Smooth muscle cell (in vitro differentiated cells): ENCODE measurements around the gene STUM. TPM values are rescaled to one million over a fixed set of nuclear protein-coding genes. Genes with fewer than 3 reads are reported as not detected.
"Not testable (repeated sequence)": the region's sequence is repeated elsewhere in the genome, so short reads cannot be mapped to it uniquely, and the experiment has no call there.

Experiments
- DNase-seq: peaks from one replicate; lab custom pipeline; 2025; ENCODE audit not compliant: unreplicated experiment; lab: John Stamatoyannopoulos, UW
- H2AFZ ChIP-seq: fragments of 200-600 bp; sonication (generic); 2 replicates; pipeline ENCODE4 v1.6.0; 2016; ENCODE audit warnings: antibody characterized with exemption, low read depth, mild to moderate bottlenecking
- H3F3A ChIP-seq: fragments of 200-600 bp; sonication (generic); 2 replicates; pipeline ENCODE4 v1.6.0; 2017; ENCODE audit warnings: antibody characterized with exemption, low read depth
- H3K27ac ChIP-seq: fragments of 200-600 bp; sonication (generic); 2 replicates; pipeline ENCODE4 v1.5.1; 2016; ENCODE audit warnings: low read depth, mild to moderate bottlenecking
- H3K27me3 ChIP-seq: fragments of 200-600 bp; sonication (generic); 2 replicates; pipeline ENCODE4 v1.6.1; 2016; ENCODE audit warnings: low read depth, mild to moderate bottlenecking
- H3K36me3 ChIP-seq: fragments of 200-600 bp; sonication (generic); 2 replicates; pipeline ENCODE4 v1.5.1; 2016; ENCODE audit warnings: low read depth
- H3K4me1 ChIP-seq: fragments of 200-600 bp; sonication (generic); 2 replicates; pipeline ENCODE4 v1.5.1; 2016; ENCODE audit warnings: low read depth
- H3K4me2 ChIP-seq: fragments of 200-600 bp; sonication (generic); 2 replicates; pipeline ENCODE4 v1.6.0; 2016; ENCODE audit warnings: mild to moderate bottlenecking
- H3K4me3 ChIP-seq: fragments of 200-600 bp; sonication (generic); 2 replicates; pipeline ENCODE4 v1.5.1; 2016; ENCODE audit warnings: mild to moderate bottlenecking
- H3K79me2 ChIP-seq: fragments of 200-600 bp; sonication (generic); 2 replicates; pipeline ENCODE4 v1.6.0; 2016; ENCODE audit warnings: low read depth, mild to moderate bottlenecking
- H3K9ac ChIP-seq: fragments of 200-600 bp; sonication (generic); 2 replicates; pipeline ENCODE4 v1.6.0; 2016; ENCODE audit warnings: low read depth
- H3K9me3 ChIP-seq: fragments of 200-600 bp; sonication (generic); replicated peaks from 2 replicates; pipeline ENCODE4 v1.5.1; 2016; ENCODE audit warnings: low read depth
- H4K20me1 ChIP-seq: fragments of 200-600 bp; sonication (generic); 2 replicates; pipeline ENCODE4 v1.6.0; 2016; ENCODE audit warnings: low read depth
- WGBS: methylation state at CpG from one replicate; pipeline ENCODE4 v1.1.7; 2016; ENCODE audit warnings: low lambda C conversion rate; 5-methylcytosine and 5-hydroxymethylcytosine counted together
- polyA plus RNA-seq: library from polyadenylated mRNA; unstranded; fragments of >200 nt; fragmentation: Nextera tagmentation; extraction: Ambion mirVana; gene quantifications from 2 replicates; pipeline ENCODE4 v1.2.1, GENCODE V29; 2016
- total RNA-seq: library from RNA; depleted of rRNA; stranded (reverse); fragments of >200 nt; gene quantifications from 2 replicates; pipeline ENCODE4 v1.2.3, GENCODE V29; 2014
- TF ChIP-seq, protein P1 (sequence below): fragments of 200-600 bp; sonication (generic); IDR thresholded peaks from 2 replicates; pipeline ENCODE4 v1.5.1; 2017; ENCODE audit warnings: borderline replicate concordance, mild to moderate bottlenecking, antibody characterized with exemption; ENCODE audit not compliant: insufficient read depth, poor library complexity, severe bottlenecking

The STUM gene
- total and polyA plus RNA-seq, 2 experiments from 2014 or later: 0.04 TPM; not detected in 1

DNA sequence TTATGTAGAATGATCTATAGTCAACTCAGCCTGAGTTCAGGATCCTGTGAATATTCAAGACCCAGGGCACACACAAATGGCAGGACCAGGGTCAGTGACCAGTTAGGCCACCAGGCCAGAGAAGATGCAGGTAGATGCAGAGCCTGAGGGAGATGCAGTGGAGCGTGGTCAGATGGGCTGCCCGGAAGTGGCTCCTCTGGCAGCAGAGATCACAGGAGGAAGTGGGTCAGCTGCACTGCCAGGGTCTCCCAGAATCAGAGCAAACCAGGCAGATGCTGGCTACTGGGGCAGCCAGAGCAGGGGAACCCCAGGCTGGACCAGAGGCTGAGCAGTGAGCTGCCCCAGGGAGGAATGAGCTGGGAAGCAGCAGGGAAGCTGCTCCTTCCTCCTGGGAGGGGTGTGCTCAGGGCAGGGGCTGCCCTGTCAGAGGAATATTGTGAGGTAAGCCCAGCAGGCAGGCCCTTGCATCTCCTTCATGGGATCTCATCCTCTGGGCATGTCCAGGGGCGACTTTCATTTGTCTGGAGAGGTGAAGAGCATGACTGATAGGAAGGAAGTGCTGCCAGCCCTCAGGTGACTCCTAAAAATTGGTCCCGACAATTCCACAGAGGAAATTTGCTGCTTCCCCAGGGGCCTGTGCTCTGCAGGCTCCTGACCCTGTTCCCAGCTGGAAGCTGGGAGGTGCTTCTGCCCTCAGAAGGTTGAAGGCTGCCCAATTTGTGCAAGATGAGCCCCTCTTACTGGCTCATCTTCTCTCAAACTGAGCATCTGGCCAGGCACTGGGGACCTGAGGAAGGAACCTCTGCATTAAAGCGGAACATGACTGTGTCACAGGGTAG lies 49.3 kb downstream of the STUM start:
- DNase-seq: no peak
- no peak overlapping the region for H3K4me3 ChIP-seq
- H3K79me2 ChIP-seq: no peaks in the 10 kb centered on the region
- WGBS: 87% methylated on average over 5 of the region's 5 CpGs
- H3K36me3 ChIP-seq: no peaks in the 10 kb centered on the region
- no peak overlapping the region for H2AFZ ChIP-seq
- no peaks in the 10 kb centered on the region for H3K9me3 ChIP-seq
- H3F3A ChIP-seq: no peaks in the 10 kb centered on the region
- no peaks in the 10 kb centered on the region for H4K20me1 ChIP-seq
- no peak overlapping the region for H3K9ac ChIP-seq
- no peak overlapping the region for H3K27ac ChIP-seq
- no peak overlapping the region for H3K4me2 ChIP-seq
- H3K27me3 ChIP-seq: no peaks in the 10 kb centered on the region
- H3K4me1 ChIP-seq: no peaks in the 10 kb centered on the region
- TF ChIP-seq, protein P1, sequence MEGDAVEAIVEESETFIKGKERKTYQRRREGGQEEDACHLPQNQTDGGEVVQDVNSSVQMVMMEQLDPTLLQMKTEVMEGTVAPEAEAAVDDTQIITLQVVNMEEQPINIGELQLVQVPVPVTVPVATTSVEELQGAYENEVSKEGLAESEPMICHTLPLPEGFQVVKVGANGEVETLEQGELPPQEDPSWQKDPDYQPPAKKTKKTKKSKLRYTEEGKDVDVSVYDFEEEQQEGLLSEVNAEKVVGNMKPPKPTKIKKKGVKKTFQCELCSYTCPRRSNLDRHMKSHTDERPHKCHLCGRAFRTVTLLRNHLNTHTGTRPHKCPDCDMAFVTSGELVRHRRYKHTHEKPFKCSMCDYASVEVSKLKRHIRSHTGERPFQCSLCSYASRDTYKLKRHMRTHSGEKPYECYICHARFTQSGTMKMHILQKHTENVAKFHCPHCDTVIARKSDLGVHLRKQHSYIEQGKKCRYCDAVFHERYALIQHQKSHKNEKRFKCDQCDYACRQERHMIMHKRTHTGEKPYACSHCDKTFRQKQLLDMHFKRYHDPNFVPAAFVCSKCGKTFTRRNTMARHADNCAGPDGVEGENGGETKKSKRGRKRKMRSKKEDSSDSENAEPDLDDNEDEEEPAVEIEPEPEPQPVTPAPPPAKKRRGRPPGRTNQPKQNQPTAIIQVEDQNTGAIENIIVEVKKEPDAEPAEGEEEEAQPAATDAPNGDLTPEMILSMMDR: no peak

DNA sequence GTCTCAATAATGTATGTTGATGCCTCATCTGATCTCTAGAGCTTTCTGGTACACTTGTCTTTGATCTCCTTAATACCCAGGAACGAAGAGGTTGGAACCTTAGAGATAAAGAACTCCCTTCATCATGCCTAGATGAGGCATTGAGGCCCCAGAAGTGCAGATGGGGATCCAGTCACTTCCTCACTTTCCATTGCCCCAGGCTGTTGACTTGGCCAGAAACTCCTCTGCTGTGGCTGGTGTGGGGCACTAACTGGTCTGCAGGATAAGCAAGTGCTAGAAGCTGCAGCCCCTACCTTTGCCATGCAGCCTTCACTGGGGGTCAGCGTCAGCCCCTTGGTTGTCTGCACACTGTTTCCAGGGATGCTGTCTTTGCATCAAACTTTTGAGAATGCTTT lies 49.9 kb downstream of the STUM start:
- no peak overlapping the region for H3K4me3 ChIP-seq
- no peaks in the 10 kb centered on the region for H3K9me3 ChIP-seq
- no peak overlapping the region for H3K4me2 ChIP-seq
- TF ChIP-seq, protein P1: no peak
- H3F3A ChIP-seq: no peaks in the 10 kb centered on the region
- no peak for DNase-seq
- 59% methylated on average over 2 of the region's 2 CpGs for WGBS
- no peak overlapping the region for H3K9ac ChIP-seq
- H3K4me1 ChIP-seq: peaks cover 5% of the 10 kb centered on the region
- H4K20me1 ChIP-seq: no peaks in the 10 kb centered on the region
- no peaks in the 10 kb centered on the region for H3K36me3 ChIP-seq
- H3K27ac ChIP-seq: no peak overlapping the region
- H3K27me3 ChIP-seq: no peaks in the 10 kb centered on the region
- no peaks in the 10 kb centered on the region for H3K79me2 ChIP-seq
- H2AFZ ChIP-seq: no peak overlapping the region

DNA sequence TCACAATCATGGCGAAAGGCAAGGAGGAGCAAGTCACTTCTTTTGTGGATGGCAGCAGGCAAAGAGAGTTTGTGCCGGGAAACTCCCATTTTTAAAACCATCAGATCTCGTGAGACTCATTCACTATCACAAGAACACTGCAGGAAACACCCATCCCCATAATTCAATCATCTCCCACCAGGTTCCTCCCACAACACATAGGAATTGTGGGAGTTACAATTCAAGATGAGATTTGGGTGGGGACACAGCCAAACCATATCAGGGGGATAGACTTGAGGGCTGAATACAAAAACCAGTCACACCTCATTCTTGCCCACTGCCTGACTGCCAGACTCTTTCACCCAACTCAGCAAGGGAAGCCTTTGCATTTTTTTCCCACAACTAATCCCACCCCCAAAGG lies 50.4 kb downstream of the STUM start:
- not testable (repeated sequence) for H4K20me1 ChIP-seq, H3K27me3 ChIP-seq, H3K79me2 ChIP-seq, H3K9ac ChIP-seq, H3F3A ChIP-seq, H3K4me1 ChIP-seq, DNase-seq, H3K27ac ChIP-seq, H3K36me3 ChIP-seq, H2AFZ ChIP-seq, H3K9me3 ChIP-seq, H3K4me3 ChIP-seq, H3K4me2 ChIP-seq
- 95% methylated on average over 3 of the region's 3 CpGs for WGBS

DNA sequence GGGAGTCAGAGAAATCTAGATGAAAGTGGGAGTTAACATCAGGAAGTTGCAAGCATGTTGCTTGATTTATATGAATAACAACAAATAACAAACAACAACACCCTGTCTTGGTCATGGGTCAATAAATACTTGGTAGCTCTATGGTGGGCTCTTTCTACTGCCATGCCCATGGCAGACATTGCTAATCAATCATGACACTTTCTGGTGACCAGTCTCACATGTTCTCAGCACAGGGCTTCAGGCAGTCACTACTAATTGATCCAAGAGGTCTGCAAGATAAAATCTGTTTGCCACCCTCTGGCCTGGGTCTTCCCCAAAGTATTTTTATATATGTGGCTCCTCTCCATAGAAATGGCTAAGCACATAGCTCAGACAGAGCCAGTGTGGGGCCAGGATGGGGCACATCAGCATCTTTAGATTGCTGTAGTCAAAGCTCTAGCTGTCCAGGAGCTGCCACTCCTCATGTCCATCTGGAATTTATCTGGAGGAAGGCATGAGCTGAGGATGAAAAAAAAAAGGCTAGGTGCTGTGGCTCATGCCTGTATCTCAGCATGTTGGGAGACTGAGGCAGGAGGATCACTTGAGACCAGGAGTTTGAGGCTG lies 51.2 kb downstream of the STUM start:
- Histone ChIP-seq H3K36me3 (no peaks in the 10 kb centered on the region), H3K79me2 (no peaks in the 10 kb centered on the region), H3K9me3 (no peaks in the 10 kb centered on the region), H3K27ac (no peak overlapping the region), H3K4me1 (peaks cover 15% of the 10 kb centered on the region), H3K9ac (no peak overlapping the region), H3K4me2 (no peak overlapping the region), H3K27me3 (no peaks in the 10 kb centered on the region), H3F3A (no peaks in the 10 kb centered on the region), H2AFZ (no peak overlapping the region), H4K20me1 (no peaks in the 10 kb centered on the region), H3K4me3 (no peak overlapping the region)
- DNase-seq: no peak
- TF ChIP-seq, protein P1: no peak
